ENCODE results near the gene SLC13A3. TPM values are rescaled to one million over a fixed set of nuclear protein-coding genes. Genes with fewer than 3 reads are reported as not detected.

Gene SLC13A3
- total and polyA plus RNA-seq, 12 donors, result 0.13 to 1.2 (median 0.58) TPM

GRCh38 chr20:46674253-46675083 is 23.2 kb upstream of the SLC13A3 start:
- no peaks in the 10 kb centered on the region for H3K27me3 ChIP-seq
- no peaks in the 10 kb centered on the region for H3K4me1 ChIP-seq
- WGBS, 2 donors, result 69 to 75% methylated on average over 14 of the region's 14 CpGs
- no peaks in the 10 kb centered on the region for H3K36me3 ChIP-seq
- ATAC-seq, result peak in 1 of 8 donors; percentile 44
- no peak for DNase-seq
- no peak overlapping the region for H3K27ac ChIP-seq
- H3K9me3 ChIP-seq, result peaks cover 0 to 41% (median 8%) of the 10 kb centered on the region in 11 donors
- TF ChIP-seq, protein P1, sequence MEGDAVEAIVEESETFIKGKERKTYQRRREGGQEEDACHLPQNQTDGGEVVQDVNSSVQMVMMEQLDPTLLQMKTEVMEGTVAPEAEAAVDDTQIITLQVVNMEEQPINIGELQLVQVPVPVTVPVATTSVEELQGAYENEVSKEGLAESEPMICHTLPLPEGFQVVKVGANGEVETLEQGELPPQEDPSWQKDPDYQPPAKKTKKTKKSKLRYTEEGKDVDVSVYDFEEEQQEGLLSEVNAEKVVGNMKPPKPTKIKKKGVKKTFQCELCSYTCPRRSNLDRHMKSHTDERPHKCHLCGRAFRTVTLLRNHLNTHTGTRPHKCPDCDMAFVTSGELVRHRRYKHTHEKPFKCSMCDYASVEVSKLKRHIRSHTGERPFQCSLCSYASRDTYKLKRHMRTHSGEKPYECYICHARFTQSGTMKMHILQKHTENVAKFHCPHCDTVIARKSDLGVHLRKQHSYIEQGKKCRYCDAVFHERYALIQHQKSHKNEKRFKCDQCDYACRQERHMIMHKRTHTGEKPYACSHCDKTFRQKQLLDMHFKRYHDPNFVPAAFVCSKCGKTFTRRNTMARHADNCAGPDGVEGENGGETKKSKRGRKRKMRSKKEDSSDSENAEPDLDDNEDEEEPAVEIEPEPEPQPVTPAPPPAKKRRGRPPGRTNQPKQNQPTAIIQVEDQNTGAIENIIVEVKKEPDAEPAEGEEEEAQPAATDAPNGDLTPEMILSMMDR (IDR thresholded peaks at IDR 0.05), result no peak
- H3K4me3 ChIP-seq, result no peak overlapping the region
- intact Hi-C loops (cut with DNase I), result loop anchor here in 1 of 10 donors (10.0 kb wide), 1 partner anchor 110 kb away; no protein-coding TSS in a partner anchor

DNA sequence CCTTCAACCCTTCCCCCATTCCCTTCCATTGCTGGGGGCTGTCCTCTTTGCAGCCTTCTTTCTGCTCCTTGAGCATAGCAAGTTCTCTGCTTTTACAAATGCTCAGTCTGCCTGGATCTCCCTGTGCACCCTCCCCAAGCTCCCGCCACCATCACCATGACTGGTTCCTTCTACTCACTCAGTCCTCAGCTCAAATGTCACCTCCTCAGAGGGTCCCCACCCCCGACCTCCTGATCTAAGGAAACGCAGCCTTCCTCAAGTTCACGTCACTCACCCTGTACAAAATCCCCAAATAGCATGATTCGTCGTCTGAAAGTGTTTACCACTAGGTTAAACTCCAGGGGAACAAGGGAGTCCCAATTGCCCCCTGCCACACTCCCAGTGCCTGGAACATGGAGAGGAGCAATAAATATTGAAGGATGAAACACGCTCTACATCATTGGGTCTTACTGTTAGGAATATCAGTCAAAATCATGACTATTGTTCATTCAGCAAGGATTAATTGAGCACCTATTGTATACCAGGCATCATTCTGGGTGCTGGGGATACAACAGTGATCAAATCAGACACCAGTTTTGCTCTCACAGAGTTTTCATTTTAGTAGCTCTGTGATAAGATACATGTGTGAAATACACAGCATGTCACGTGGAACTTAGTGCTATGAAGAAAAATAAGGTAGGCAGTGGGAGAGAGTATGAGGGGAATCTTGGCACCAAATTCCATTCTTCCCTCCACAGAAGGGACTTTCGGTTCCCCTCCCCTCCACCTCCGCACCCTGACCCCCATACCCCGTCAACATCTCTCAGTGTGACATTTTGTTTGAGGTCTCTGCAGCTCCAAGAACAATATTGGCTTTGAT is 22.4 kb upstream of the SLC13A3 start:
- intact Hi-C loops (cut with DNase I), result loop anchor here in 1 of 10 donors (10.0 kb wide), 1 partner anchor 109 kb away; no protein-coding TSS in a partner anchor
- Histone ChIP-seq H3K4me3 (no peak overlapping the region), H3K27ac (no peak overlapping the region), H3K36me3 (no peaks in the 10 kb centered on the region), H3K9me3 (peaks cover 0 to 41% (median 8%) of the 10 kb centered on the region in 11 donors), H3K27me3 (no peaks in the 10 kb centered on the region), H3K4me1 (no peaks in the 10 kb centered on the region)
- TF ChIP-seq, protein P1 (IDR thresholded peaks at IDR 0.05), result no peak
- DNase-seq (no peak), ATAC-seq (no peak)
- 84 to 85% methylated on average over 11 of the region's 11 CpGs for WGBS, 2 donors

- no peak overlapping the region for H3K27ac ChIP-seq
- 92 to 94% methylated on average over 5 of the region's 5 CpGs for WGBS, 2 donors
- no peak overlapping the region for H3K4me3 ChIP-seq
- no peaks in the 10 kb centered on the region for H3K36me3 ChIP-seq
- ATAC-seq, result no peak
- DNase-seq, result no peak
- H3K27me3 ChIP-seq, result no peaks in the 10 kb centered on the region
- no peaks in the 10 kb centered on the region for H3K4me1 ChIP-seq
- TF ChIP-seq, protein P1 (IDR thresholded peaks at IDR 0.05), result no peak
- intact Hi-C loops (cut with DNase I), result loop anchor here in 1 of 10 donors (10.0 kb wide), 1 partner anchor 108 kb away; no protein-coding TSS in a partner anchor
- H3K9me3 ChIP-seq, result peaks cover 0 to 41% (median 8%) of the 10 kb centered on the region in 11 donors
Observed at GRCh38 chr20:46672543-46673148, 21.4 kb upstream of the SLC13A3 start.

Data from heart right ventricle (tissue), 16 donors.